Spleen (tissue), 11 donors: ENCODE results near the gene GBP3. TPM values are rescaled to one million over a fixed set of nuclear protein-coding genes. Genes with fewer than 3 reads are reported as not detected.
"Not testable (repeated sequence)": the region's sequence is repeated elsewhere in the genome, so short reads cannot be mapped to it uniquely, and the experiment has no call there.

Source experiments
- DNase-seq: peaks from one replicate; pipeline ENCODE4 v3.0.0-alpha.2; 2020
- H3K27ac ChIP-seq, 8 donors: fragments of 200-600 bp; sonication (generic) in 7 of 8; 1 replicate in 4 of 8; 2 replicates in 4 of 8; pipeline versions ENCODE4 v1.5.0 to v1.8.0; 2016 to 2021; ENCODE audit warnings: inconsistent platforms in 4 of 8, mild to moderate bottlenecking in 4 of 8, moderate library complexity in 1 of 8
- H3K27me3 ChIP-seq, 7 donors: fragments of 200-600 bp; sonication (generic) in 6 of 7; replicated peaks in 1 of 7; 1 replicate in 4 of 7; 2 replicates in 3 of 7; pipeline versions ENCODE4 v1.5.0 to v1.8.0; 2016 to 2021; ENCODE audit warnings: inconsistent platforms in 3 of 7, mild to moderate bottlenecking in 1 of 7
- H3K36me3 ChIP-seq, 6 donors: fragments of 200-600 bp; sonication (generic) in 5 of 6; 1 replicate in 4 of 6; 2 replicates in 2 of 6; pipeline versions ENCODE4 v1.5.0 to v1.8.0; 2016 to 2021; ENCODE audit warnings: inconsistent platforms in 2 of 6
- H3K4me1 ChIP-seq, 6 donors: fragments of 200-600 bp; sonication (generic) in 5 of 6; 1 replicate in 3 of 6; 2 replicates in 3 of 6; pipeline versions ENCODE4 v1.5.0 to v1.8.0; 2016 to 2021; ENCODE audit warnings: inconsistent platforms in 3 of 6
- H3K4me3 ChIP-seq, 8 donors: fragments of 200-600 bp; sonication (generic) in 7 of 8; 1 replicate in 4 of 8; 2 replicates in 4 of 8; pipeline versions ENCODE4 v1.5.0 to v1.8.0; 2016 to 2021; ENCODE audit warnings: inconsistent platforms in 4 of 8, mild to moderate bottlenecking in 4 of 8, moderate library complexity in 2 of 8
- H3K9me3 ChIP-seq, 8 donors: fragments of 200-600 bp; sonication (generic) in 7 of 8; 1 replicate in 4 of 8; 2 replicates in 4 of 8; pipeline versions ENCODE4 v1.5.0 to v1.8.0; 2016 to 2021; ENCODE audit warnings: inconsistent platforms in 4 of 8
- CTCF ChIP-seq, 11 experiments: fragments of 200-600 bp in 7 of 11; fragments of 450-650 bp in 4 of 11; sonication (generic) in 4 of 11; IDR thresholded peaks in 8 of 11; conservative IDR thresholded peaks in 3 of 11; 1 replicate in 7 of 11; 2 replicates in 4 of 11; pipeline versions ENCODE4 v1.4.0 to v1.8.0; 2016 to 2021; ENCODE audit warnings: antibody characterized with exemption in 11 of 11, inconsistent platforms in 4 of 11, mild to moderate bottlenecking in 1 of 11
- POLR2A ChIP-seq, 3 donors: fragments of 450-650 bp; IDR thresholded peaks; one replicate each; pipeline ENCODE4 v1.5.1; 2017; ENCODE audit warnings: antibody characterized with exemption in 3 of 3, mild to moderate bottlenecking in 1 of 3
- POLR2AphosphoS5 ChIP-seq, 3 donors: sonication (generic); formaldehyde crosslinking; IDR thresholded peaks; one replicate each; pipeline ENCODE4 v1.5.1; 2017; ENCODE audit warnings: antibody characterized with exemption in 3 of 3
- WGBS, 5 donors: extraction: QIAGEN DNeasy Blood & Tissue Kit in 3 of 5; methylation state at CpG; one replicate each; pipeline versions ENCODE4 v1.1.5 to v1.1.7; 2013 to 2018; 5-methylcytosine and 5-hydroxymethylcytosine counted together
- intact Hi-C: fragments of 100-400 bp; cut with DNase I; formaldehyde crosslinking; loops from one replicate; pipeline ENCODE4 v1.15.0; 2023; ENCODE audit warnings: low total_unique reads
- polyA plus RNA-seq, 3 donors: library from polyadenylated mRNA; stranded (reverse); fragments of 200-250 nt; gene quantifications; one replicate each; pipeline ENCODE4 v1.2.1, GENCODE V29; 2013
- total RNA-seq, 7 donors: library from RNA; depleted of rRNA in 3 of 7; stranded (reverse); fragments of >200 nt in 3 of 7; fragmentation: NEBNext Ultra II Directional in 4 of 7; extraction: Animal tissue kit (Norgen Biotek cat#: 25700) in 4 of 7; gene quantifications; one replicate each; pipeline versions ENCODE4 v1.1.0 to v1.2.1, GENCODE V29; 2016 to 2021
- donor health status: healthy with polysubstance abuse.
- donor health status: DM: no; HTN: no; CAD: no; lungs with moderate emphysema.
- donor health status: DM: no; HTN: no; CAD: no.
- donor health status: Bipolar disorder and iron deficiency.
- donor health status: healthy.
- donor health status: DM: no; HTN: no; CAD: no.
- donor health status: DM: yes; HTN: yes; CAD: no.

GBP3 gene
- total and polyA plus RNA-seq, 10 donors = 7.3 to 54.7 (median 26.6) TPM

GRCh38 chr1:89037186-89037585, 14.5 kb upstream of the GBP3 start:
- Histone ChIP-seq H3K36me3 (no peaks in the 10 kb centered on the region), H3K27ac (peak overlapping the region in 3 of 8 donors; percentile 18 to 48 (median 48)), H3K4me3 (no peak overlapping the region), H3K9me3 (no peaks in the 10 kb centered on the region), H3K4me1 (peaks cover 0 to 7% (median 0%) of the 10 kb centered on the region in 6 donors), H3K27me3 (no peaks in the 10 kb centered on the region)
- intact Hi-C loops = no loop called here
- DNase-seq = no peak
- no peak for TF ChIP-seq CTCF (IDR thresholded peaks at IDR 0.05 in 8 of 11, conservative IDR thresholded peaks at IDR 0.05 in 3 of 11)
- TF ChIP-seq POLR2AphosphoS5 (IDR thresholded peaks at IDR 0.05) = no peak
- TF ChIP-seq POLR2A (IDR thresholded peaks at IDR 0.05) = no peak
- WGBS, 5 donors = 44 to 78% (median 57%) methylated on average over 1 of the region's 1 CpG

- DNase-seq = no peak
- H3K4me1 ChIP-seq = peaks cover 0 to 7% (median 0%) of the 10 kb centered on the region in 6 donors
- no peak overlapping the region for H3K4me3 ChIP-seq
- WGBS, 5 donors = 82 to 100% (median 86%) methylated on average over 1 of the region's 1 CpG
- peaks cover 0 to 2% (median 0%) of the 10 kb centered on the region in 8 donors for H3K9me3 ChIP-seq
- no peaks in the 10 kb centered on the region for H3K27me3 ChIP-seq
- H3K36me3 ChIP-seq = no peaks in the 10 kb centered on the region
- no peak overlapping the region for H3K27ac ChIP-seq
- intact Hi-C loops = no loop called here
- no peak for TF ChIP-seq POLR2A (IDR thresholded peaks at IDR 0.05)
- no peak for TF ChIP-seq CTCF (IDR thresholded peaks at IDR 0.05 in 8 of 11, conservative IDR thresholded peaks at IDR 0.05 in 3 of 11)
- no peak for TF ChIP-seq POLR2AphosphoS5 (IDR thresholded peaks at IDR 0.05)
These were observed 12.4 kb upstream of the GBP3 start for GRCh38 chr1:89035080-89035479.

GRCh38 chr1:89034004-89034403, 11.3 kb upstream of the GBP3 start:
- 84 to 100% (median 92%) methylated on average over 3 to 5 of the region's 5 CpGs for WGBS, 5 donors
- intact Hi-C loops, H3K9me3 ChIP-seq: not testable (repeated sequence)

GRCh38 chr1:89029051-89029450, 6.4 kb upstream of the GBP3 start:
- WGBS, 5 donors = 58 to 69% (median 64%) methylated on average over 2 of the region's 2 CpGs
- H3K4me1 ChIP-seq, H3K27me3 ChIP-seq, H3K36me3 ChIP-seq, H3K4me3 ChIP-seq, DNase-seq, H3K27ac ChIP-seq, intact Hi-C loops: not testable (repeated sequence)
- peaks cover 0 to 15% (median 6%) of the 10 kb centered on the region in 8 donors for H3K9me3 ChIP-seq

More at GRCh38 chr1:89034004-89034403, 11.3 kb upstream of the GBP3 start:
- H3K27ac ChIP-seq, H3K4me1 ChIP-seq, H3K36me3 ChIP-seq, DNase-seq, H3K4me3 ChIP-seq, H3K27me3 ChIP-seq: not testable (repeated sequence)

GRCh38 chr1:89025928-89026327, 3.3 kb upstream of the GBP3 start:
- intact Hi-C loops = no loop called here
- WGBS, 5 donors = 84 to 89% (median 85%) methylated on average over 3 of the region's 3 CpGs
- no peaks in the 10 kb centered on the region for H3K36me3 ChIP-seq
- peaks cover 7 to 26% (median 11%) of the 10 kb centered on the region in 6 donors for H3K4me1 ChIP-seq
- H3K4me3 ChIP-seq = no peak overlapping the region
- H3K27me3 ChIP-seq = no peaks in the 10 kb centered on the region
- no peak for TF ChIP-seq POLR2A (IDR thresholded peaks at IDR 0.05)
- no peak for TF ChIP-seq CTCF (IDR thresholded peaks at IDR 0.05 in 8 of 11, conservative IDR thresholded peaks at IDR 0.05 in 3 of 11)
- no peak overlapping the region for H3K27ac ChIP-seq
- peaks cover 0 to 15% (median 6%) of the 10 kb centered on the region in 8 donors for H3K9me3 ChIP-seq
- DNase-seq = no peak
